Activated naive CD4-positive, alpha-beta T cell (primary cell): ENCODE data around the gene BIRC5.

ENCODE experiments used
- DNase-seq, 4 experiments: peaks; one replicate each; lab custom pipeline; 2025; lab: John Stamatoyannopoulos, UW

Gene BIRC5

DNA sequence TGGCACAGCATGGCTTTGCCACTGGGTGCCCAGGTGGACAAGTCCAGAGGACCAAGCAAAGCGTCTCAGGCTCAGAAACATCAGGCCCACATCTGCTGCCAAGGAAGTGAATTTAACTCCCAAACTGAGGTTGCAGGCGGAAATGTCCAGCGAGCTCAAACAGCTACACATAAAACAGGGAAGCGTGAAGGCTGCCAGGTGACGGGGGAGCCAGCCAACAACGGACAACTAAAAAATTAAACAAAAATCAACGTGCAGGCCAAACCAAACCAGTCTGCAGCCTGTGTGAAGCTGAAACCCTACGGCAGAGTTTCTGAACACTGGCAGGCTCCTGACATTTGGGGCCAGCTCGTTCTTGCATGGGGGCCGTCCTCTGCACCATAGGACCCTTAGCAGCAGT, 29.7 kb upstream of the BIRC5 start:
- no peak for DNase-seq

- DNase-seq, result no peak
Measured at GRCh38 chr17:78184868-78185267, 29.2 kb upstream of the BIRC5 start.

GRCh38 chr17:78185981-78186691, 27.9 kb upstream of the BIRC5 start:
- no peak for DNase-seq

DNA sequence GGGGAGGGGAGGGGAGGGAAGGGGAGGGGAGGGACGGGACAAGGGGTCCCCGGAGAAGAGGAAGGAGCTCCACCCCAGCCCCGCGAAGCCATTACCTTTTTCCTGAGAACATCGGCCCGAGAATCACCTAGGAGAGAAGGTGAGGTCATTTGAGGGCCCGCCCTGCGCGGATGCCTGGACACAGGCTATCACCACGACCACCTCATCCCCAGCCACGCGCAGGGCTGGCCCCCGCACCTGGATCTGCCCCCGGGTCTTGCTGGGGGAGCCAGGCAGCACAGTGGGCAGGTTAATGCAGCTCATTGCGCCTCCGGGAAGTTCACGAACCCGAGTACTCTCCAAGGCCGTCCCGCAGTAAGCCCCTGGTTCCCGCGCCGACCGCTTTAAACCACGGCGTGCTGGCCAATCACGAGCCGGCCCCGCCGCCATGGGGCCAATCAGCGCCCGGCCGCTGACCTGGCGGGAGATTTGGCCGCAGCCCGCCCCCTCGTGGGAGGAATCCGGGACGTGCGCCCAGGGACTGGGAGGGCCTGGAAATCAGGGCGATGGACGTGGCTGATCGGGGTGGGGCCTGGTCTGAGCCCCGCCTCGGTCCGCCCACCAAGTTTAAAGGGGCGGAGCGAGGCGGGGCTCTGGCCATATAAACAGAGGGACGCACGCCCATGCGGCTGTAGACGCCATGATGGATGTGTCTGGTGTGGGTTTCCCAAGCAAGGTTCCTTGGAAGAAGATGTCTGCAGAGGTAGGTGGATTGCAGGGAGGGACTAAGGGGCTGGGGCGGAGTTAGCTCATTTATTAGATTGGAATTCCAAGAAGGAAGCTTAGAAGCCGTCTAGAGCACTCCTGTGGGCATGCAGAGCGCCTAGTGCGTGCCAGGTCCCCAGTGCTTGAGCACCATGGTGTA, 27.1 kb upstream of the BIRC5 start, which contains the start of the genes AFMID and TK1:
Gene AFMID, plus strand, starts transcription at position 671 of the 904 bp plus-strand sequence. Its CDS starts 9 bp downstream, at position 680.
Gene TK1, minus strand, starts transcription at position 361 of the 904 bp plus-strand sequence. Its CDS starts 58 bp downstream, at position 303.
- DNase-seq, result peak; percentile 44 to 63 (median 56)

DNA sequence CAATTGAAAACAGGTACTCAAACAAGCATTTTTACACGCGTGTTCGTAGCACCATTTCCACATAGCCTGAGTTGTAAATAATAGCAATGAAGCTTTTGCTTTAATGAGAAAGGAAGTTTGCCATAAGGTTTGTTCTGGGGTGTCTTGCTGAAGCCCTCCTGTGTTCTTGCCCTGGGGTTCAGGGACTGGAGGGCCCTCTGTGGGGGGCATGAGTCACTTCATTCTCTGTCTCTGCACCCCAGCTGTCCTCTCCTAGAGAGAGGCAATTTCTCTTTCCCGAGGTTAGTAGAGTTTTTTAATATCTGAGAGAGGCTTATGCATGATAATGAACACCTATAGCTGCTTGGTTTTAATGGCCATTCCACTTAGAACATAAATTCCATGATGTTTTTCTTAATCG, 17.3 kb upstream of the BIRC5 start:
- no peak for DNase-seq

DNA sequence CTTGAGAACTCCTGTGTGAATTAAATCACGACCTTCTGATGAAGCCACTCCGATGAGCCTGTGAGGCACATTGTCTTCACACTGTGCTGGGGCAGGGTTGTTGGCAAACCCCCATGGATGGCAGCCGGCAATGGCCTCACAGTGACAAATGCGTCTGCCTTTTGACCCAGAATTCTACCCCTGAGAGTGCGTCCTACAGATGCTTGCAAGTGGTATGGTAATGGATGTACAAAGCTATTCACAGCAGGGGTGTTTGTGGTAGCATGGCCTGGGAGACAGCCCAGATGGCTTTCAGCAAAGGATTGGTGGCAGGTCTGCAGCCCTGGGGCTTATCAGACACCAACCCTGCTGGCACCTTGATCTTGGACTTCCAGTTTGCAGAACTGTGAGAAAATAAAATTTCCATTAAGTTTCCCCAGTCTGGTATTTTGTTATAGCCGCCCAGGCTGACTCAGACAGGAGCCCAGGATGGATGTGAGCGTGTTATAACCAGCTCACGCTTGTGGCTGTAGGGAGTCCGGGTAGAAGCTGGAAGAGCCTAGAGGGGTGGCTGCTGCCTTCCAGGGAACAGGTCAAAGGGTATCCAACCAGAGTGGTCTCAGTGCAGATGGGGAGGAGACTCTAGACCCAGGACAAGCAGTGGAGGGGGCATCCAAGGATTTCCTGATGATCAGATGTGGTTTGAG, 16.8 kb upstream of the BIRC5 start:
- DNase-seq, result no peak

- no peak for DNase-seq
Measured at GRCh38 chr17:78200451-78200850, 13.6 kb upstream of the BIRC5 start.

DNA sequence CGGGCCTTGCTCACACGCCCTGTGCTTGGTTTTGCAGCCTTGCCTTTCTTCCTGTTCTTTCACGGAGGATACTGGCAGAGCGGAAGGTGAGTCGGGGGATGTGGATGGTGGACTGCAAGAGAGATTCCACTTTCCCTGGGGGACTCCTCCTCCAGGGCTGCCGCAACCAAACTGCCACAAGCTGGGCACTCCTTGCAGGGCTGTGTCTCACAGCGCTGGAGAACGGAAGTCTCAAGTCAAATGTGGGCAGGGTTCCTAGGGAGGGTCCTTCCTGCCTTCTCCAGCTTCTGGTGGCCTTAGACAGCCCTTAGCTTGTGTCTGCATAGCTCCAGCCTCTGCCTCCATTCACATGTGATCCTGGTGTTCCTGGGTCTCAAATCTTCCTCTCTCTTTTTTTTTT, 11.4 kb upstream of the BIRC5 start:
- DNase-seq, result no peak

DNA sequence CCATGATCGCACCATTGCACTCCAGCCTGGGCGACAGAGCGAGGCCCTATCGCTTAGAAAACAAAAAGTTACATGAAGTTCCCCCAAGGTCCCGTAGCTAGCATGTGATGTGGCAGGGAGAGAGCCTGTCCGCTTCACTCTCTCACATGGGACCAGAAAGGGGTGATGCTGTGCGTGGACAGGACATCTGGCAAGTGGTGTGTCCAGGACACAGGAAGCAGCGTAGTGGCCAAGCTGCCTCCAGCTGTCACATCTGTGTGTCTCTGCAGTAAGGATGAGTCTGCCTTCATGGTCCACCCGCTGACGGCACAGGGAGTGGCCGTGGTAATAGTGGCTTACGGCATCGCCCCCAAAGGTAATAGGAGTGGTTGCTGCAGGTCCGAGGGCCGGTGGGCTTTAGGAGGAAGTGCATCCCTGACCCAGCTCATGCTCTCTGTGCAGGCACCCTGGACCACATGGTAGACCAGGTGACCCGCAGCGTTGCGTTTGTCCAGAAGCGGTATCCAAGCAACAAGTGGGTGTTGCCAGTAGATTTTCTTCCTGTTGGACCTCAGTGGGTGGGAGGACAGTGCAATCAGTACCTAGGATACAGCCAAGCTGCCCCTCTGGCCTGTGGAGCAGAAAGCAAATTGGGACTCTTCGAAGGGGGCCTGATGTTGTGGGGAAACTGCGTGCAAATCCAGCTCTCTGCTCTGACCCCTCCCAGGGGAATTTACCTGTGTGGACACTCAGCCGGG, 9.5 kb upstream of the BIRC5 start:
- no peak for DNase-seq

- DNase-seq, result no peak
Measured at GRCh38 chr17:78205124-78205775, 8.8 kb upstream of the BIRC5 start.

DNA sequence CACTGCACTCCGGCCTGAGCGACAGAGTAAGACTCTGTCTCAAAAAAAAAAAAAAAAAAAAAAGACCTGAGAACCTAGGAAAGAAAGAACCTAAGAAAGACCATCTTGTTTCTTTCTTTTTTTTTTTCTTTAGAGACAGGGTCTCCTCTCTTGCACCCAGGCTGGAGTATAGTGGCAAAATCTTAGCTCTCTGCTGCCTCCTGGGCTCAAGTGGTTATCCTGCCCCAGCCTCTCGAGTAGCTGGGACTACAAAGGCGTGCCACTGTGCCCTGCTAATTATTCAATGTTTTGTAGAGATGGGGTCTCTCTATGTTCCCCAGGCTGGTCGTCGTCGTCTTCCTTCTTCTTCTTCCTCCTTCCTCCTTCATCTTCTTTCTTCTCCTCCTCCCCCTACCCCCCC, 7.8 kb upstream of the BIRC5 start:
- no peak for DNase-seq

DNA sequence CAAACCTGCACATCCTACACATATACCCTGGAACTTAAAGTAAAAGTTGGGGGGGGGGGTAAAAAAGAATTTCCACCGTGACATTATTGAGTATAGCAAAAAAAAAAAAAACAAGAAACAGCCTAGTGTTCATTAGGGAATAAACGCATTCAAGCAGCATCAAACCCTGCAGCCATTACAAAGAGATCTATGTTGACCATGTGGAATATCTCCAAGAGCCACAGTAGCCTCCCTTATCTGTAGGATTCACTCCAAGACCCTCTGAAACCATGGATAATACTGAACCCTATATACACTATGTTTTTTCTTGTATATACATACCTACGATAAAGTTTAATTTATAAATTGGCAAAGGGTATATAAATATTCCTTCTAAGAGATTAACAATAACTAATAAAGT, 5.6 kb upstream of the BIRC5 start:
- no peak for DNase-seq

- no peak for DNase-seq
Measured at GRCh38 chr17:78210111-78210510, 3.9 kb upstream of the BIRC5 start.

DNA sequence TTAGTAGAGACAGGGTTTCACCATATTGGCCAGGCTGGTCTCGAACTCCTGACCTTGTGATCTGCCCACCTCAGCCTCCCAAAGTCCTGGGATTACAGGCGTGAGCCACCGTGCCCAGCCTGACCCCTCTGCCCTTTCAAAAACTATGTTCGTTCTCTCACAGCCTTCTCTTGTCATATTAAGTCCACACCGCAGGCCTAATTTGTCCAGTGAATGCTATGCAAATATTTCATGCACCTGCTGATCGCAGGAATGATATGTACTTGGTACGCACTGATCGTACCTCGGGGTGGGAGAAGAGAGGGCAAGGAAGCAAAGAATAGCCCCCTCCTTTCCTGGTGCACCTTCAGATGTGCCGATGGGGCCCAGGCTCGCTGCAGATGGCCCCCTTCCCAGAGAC, 3.0 kb upstream of the BIRC5 start:
- no peak for DNase-seq

- no peak for DNase-seq
Measured at GRCh38 chr17:78214706-78215061, 631 bp downstream of the BIRC5 start.

DNA sequence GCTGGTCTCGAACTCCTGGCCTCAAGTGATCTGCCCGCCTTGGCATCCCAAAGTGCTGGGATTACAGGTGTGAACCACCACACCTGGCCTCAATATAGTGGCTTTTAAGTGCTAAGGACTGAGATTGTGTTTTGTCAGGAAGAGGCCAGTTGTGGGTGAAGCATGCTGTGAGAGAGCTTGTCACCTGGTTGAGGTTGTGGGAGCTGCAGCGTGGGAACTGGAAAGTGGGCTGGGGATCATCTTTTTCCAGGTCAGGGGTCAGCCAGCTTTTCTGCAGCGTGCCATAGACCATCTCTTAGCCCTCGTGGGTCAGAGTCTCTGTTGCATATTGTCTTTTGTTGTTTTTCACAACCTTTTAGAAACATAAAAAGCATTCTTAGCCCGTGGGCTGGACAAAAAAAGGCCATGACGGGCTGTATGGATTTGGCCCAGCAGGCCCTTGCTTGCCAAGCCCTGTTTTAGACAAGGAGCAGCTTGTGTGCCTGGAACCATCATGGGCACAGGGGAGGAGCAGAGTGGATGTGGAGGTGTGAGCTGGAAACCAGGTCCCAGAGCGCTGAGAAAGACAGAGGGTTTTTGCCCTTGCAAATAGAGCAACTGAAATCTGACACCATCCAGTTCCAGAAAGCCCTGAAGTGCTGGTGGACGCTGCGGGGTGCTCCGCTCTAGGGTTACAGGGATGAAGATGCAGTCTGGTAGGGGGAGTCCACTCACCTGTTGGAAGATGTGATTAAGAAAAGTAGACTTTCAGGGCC, 5.5 kb downstream of the BIRC5 start:
- DNase-seq, result no peak

GRCh38 chr17:78223061-78223460, 9.0 kb downstream of the BIRC5 start:
- no peak for DNase-seq

DNA sequence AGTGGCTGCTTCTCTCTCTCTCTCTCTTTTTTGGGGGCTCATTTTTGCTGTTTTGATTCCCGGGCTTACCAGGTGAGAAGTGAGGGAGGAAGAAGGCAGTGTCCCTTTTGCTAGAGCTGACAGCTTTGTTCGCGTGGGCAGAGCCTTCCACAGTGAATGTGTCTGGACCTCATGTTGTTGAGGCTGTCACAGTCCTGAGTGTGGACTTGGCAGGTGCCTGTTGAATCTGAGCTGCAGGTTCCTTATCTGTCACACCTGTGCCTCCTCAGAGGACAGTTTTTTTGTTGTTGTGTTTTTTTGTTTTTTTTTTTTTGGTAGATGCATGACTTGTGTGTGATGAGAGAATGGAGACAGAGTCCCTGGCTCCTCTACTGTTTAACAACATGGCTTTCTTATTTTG, 9.7 kb downstream of the BIRC5 start:
- no peak for DNase-seq

- no peak for DNase-seq
Measured at GRCh38 chr17:78224231-78225087, 10.4 kb downstream of the BIRC5 start.
